ENCODE measurements around the gene ASS1. TPM values are rescaled to one million over a fixed set of nuclear protein-coding genes. Genes with fewer than 3 reads are reported as not detected.

Gene ASS1
- total RNA-seq (2016; rRNA removed; fragmentation: Illumina TruSeq; extraction: Trizol) (77.6 and 89.0 TPM in 2 replicates), polyA plus RNA-seq (2011; rRNA removed) (108 and 122 TPM in 2 replicates), polyA minus RNA-seq (2011; rRNA and poly(A)+ RNA removed; ENCODE audit: low replicate concordance) (90.2 and 1,449 TPM in 2 replicates), Bru-seq, nascent RNA (percentile 70 among the genes with signal in this experiment), BruChase-seq, experiment 1, labeled RNA remaining after a 6-hour chase (percentile 72 among the genes with signal in this experiment), BruChase-seq, experiment 2, labeled RNA remaining after a 2-hour chase (percentile 65 among the genes with signal in this experiment)
- total RNA-seq (2016; cell fraction: cytosol; rRNA removed; fragmentation: Illumina TruSeq; extraction: Trizol; ENCODE audit: low read depth) = 56.7 and 64.0 TPM in 2 replicates
- total RNA-seq (2016; cell fraction: insoluble cytoplasmic fraction; rRNA removed; fragmentation: Illumina TruSeq; extraction: Trizol) = 77.7 and 96.7 TPM in 2 replicates
- total RNA-seq (2016; cell fraction: membrane; rRNA removed; fragmentation: Illumina TruSeq; extraction: Trizol) = 80.8 and 82.9 TPM in 2 replicates
- 36.6 and 39.7 TPM in 2 replicates for total RNA-seq (2016; cell fraction: nucleus; rRNA removed; fragmentation: Illumina TruSeq; extraction: Trizol)
- polyA plus RNA-seq (2011; cell fraction: cytosol; rRNA removed) = 120 and 164 TPM in 2 replicates
- 48.7 and 65.0 TPM in 2 replicates for polyA plus RNA-seq (2011; cell fraction: nucleus; rRNA removed)
- polyA plus RNA-seq (2012) = 38.4 and 74.9 TPM in 2 replicates
- polyA plus RNA-seq (2016; cell fraction: cytosol; fragmentation: Illumina TruSeq; extraction: Trizol; ENCODE audit: low read depth) = 90.2 and 91.5 TPM in 2 replicates
- polyA plus RNA-seq (2016; cell fraction: insoluble cytoplasmic fraction; fragmentation: Illumina TruSeq; extraction: Trizol; ENCODE audit: low read depth) = 134 and 144 TPM in 2 replicates
- polyA plus RNA-seq (2016; cell fraction: membrane; fragmentation: Illumina TruSeq; extraction: Trizol; ENCODE audit: low read depth) = 100 and 111 TPM in 2 replicates
- polyA plus RNA-seq (2016; cell fraction: nucleus; fragmentation: Illumina TruSeq; extraction: Trizol; ENCODE audit: insufficient read depth, low read depth) = 76.1 and 84.6 TPM in 2 replicates
- 49.5 and 53.8 TPM in 2 replicates for polyA minus RNA-seq (2011; cell fraction: cytosol; rRNA and poly(A)+ RNA removed)
- polyA minus RNA-seq (2011; cell fraction: nucleus; rRNA and poly(A)+ RNA removed) = 17.1 and 17.7 TPM in 2 replicates
- long read RNA-seq, experiment 1, transcript ASS1-201 (15 exons, 1,564 nt) = major isoform, 126 of 163 reads
- long read RNA-seq, experiment 1, partial matches to known transcripts = 24 of 163 reads
- long read RNA-seq, experiment 1, other reads (novel, unspliced or antisense) = 11 of 163 reads
- long read RNA-seq, experiment 2, transcript ASS1-201 (15 exons, 1,564 nt) = major isoform, 163 of 383 reads
- long read RNA-seq, experiment 2, partial matches to known transcripts = 187 of 383 reads
- long read RNA-seq, experiment 2, other reads (novel, unspliced or antisense) = 31 of 383 reads

GRCh38 chr9:130444565-130445221 lies at the start of gene ASS1:
Gene ASS1 (plus strand): TSS chr9:130444961. CDS start chr9:130452229, 7,268 bp downstream.
- intact Hi-C loops (cut with micrococcal nuclease; ENCODE audit: unreplicated experiment) (no loop called here), in situ Hi-C loops (cut with HindIII; ENCODE audit: extremely low pct_ligation_motif_present, low pct_unique_long_range_greater_than_20kb) (no loop called here)
- Histone ChIP-seq H3K79me2 (ENCODE audit: insufficient read depth, low read length) (no peaks in the 10 kb centered on the region), H3K4me1 (ENCODE audit: insufficient read depth, low read length) (peaks cover 55% of the 10 kb centered on the region), H3K4me3 (replicated peaks in 1 of 3; ENCODE audit: insufficient read depth in 1 of 3, low read depth in 2 of 3, low read length in 3 of 3) (peak within 1 kb of the TSS; percentile 62 to 86 (median 75)), H4K20me1 (ENCODE audit: insufficient read depth, low read length) (no peaks in the 10 kb centered on the region), H3K27ac (ENCODE audit: extremely low read length, insufficient read depth, low read length) (peak within 1 kb of the TSS; percentile 40), H3K27me3 (ENCODE audit: control insufficient read depth in 1 of 2, insufficient read depth in 2 of 2, low read length in 2 of 2) (no peaks in the 10 kb centered on the region; a peak in 1 of 5 replicates), H3K36me3 (replicated peaks in 1 of 2; ENCODE audit: control insufficient read depth in 1 of 2, insufficient read depth in 2 of 2, low read length in 2 of 2) (no peaks in the 10 kb centered on the region), H3K9me3 (ENCODE audit: low read length) (peaks cover 9% of the 10 kb centered on the region; the same call in 1 of the 2 replicates), H2AFZ (ENCODE audit: low read length) (peak within 1 kb of the TSS; percentile 34), H3K9ac (ENCODE audit: insufficient read depth, low read depth, low read length) (peak within 1 kb of the TSS; percentile 72), H3K4me2 (ENCODE audit: low read depth, low read length) (peak within 1 kb of the TSS; percentile 93)
- no TSS peak for BruUV-seq (replicated peaks)
- FAIRE-seq (no peak), ATAC-seq (peak; percentile 64), DNase-seq (ENCODE audit: low spot score) (peak; percentile 33)
- no CpG with 5 or more reads among the region's 66 CpGs for WGBS (ENCODE audit: low lambda C conversion rate)
- POLR2A ChIA-PET = no interaction called here
- CTCF ChIA-PET (ENCODE audit: low intra/inter-chr PET ratio, low total read pairs) = no interaction called here
- TF ChIP-seq ZNF331 (CRISPR knock-in tag; IDR thresholded peaks at IDR 0.05) (no peak), ZNF441 (CRISPR knock-in tag; IDR thresholded peaks at IDR 0.05; ENCODE audit: borderline replicate concordance) (no peak), CBX2 (IDR thresholded peaks at IDR 0.05; ENCODE audit: low read depth, low read length) (no peak), CBX2 (CRISPR knock-in tag; IDR thresholded peaks at IDR 0.05; ENCODE audit: low read depth) (no peak), REST (IDR thresholded peaks at IDR 0.05; ENCODE audit: borderline replicate concordance in 1 of 2, low read depth in 1 of 2, low read length in 2 of 2) (no peak), NR2F1 (CRISPR knock-in tag; IDR thresholded peaks at IDR 0.05) (no peak), BORCS8-MEF2B (CRISPR knock-in tag; IDR thresholded peaks at IDR 0.05) (no peak), KDM3A (CRISPR knock-in tag; IDR thresholded peaks at IDR 0.05; ENCODE audit: low read depth) (0 out of 2 replicates have a peak, but pooled peaks have one; percentile 22), MED1 (CRISPR knock-in tag; IDR thresholded peaks at IDR 0.05) (no peak), CEBPB (IDR thresholded peaks at IDR 0.05; ENCODE audit: borderline replicate concordance, low read depth, low read length) (no peak)

Measured in HepG2 (cell line).